HG02938 (cell line): ENCODE results near the gene XXYLT1.
"Not testable (repeated sequence)": the region's sequence is repeated elsewhere in the genome, so short reads cannot be mapped to it uniquely, and the experiment has no call there.

Experiments used
- ATAC-seq: cut with Tn5 transposase; IDR thresholded peaks from one replicate; pipeline ENCODE4 v1.9.1; 2021; ENCODE audit warnings: mild to moderate bottlenecking, moderate library complexity; ENCODE audit not compliant: unreplicated experiment

The XXYLT1 gene

DNA sequence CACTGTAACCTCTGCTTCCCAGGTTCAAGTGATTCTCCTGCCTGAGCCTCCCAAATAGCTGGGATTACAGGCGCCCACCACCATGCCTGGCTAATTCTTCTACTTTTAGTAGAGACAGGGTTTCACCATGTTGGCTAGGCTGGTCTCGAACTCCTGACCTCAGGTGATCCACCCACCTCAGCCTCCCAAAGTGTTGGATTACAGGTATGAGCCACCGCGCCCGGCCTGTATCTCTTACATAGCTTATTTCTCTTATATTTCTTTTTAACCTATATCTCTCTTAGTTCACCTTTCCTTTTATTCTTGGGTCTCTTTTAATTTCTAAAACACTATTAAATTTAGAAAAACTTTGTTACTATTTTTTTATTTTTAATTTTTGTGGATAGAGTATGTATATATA is 42.1 kb downstream of the XXYLT1 start:
- not testable (repeated sequence) for ATAC-seq

DNA sequence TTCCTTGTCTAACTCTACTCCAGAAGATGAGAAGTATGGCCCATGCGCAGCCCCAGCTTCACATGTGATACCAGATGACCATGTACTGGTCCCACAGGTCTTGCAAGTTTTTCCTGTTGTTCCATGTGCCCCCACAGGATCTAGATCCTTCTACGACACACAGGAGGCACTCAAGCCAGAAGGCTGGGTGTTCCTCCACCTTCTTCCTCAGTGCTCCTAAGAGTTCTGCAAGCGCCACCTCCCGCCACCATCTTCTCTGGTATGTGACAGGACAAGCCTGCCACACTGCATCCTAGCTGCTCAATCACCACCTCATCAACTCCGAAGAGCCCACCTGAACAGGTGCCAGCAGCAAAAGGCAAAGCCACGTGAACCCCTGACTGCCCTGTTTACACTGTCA is 43.1 kb downstream of the XXYLT1 start:
- no peak for ATAC-seq

GRCh38 chr3:195226900-195227447 is 44.0 kb downstream of the XXYLT1 start:
- ATAC-seq: no peak

GRCh38 chr3:195226445-195226844 is 44.5 kb downstream of the XXYLT1 start:
- ATAC-seq: no peak

GRCh38 chr3:195224980-195225580 is 45.9 kb downstream of the XXYLT1 start:
- ATAC-seq: no peak

- ATAC-seq: no peak
Measured at GRCh38 chr3:195224156-195224979, 46.6 kb downstream of the XXYLT1 start.

DNA sequence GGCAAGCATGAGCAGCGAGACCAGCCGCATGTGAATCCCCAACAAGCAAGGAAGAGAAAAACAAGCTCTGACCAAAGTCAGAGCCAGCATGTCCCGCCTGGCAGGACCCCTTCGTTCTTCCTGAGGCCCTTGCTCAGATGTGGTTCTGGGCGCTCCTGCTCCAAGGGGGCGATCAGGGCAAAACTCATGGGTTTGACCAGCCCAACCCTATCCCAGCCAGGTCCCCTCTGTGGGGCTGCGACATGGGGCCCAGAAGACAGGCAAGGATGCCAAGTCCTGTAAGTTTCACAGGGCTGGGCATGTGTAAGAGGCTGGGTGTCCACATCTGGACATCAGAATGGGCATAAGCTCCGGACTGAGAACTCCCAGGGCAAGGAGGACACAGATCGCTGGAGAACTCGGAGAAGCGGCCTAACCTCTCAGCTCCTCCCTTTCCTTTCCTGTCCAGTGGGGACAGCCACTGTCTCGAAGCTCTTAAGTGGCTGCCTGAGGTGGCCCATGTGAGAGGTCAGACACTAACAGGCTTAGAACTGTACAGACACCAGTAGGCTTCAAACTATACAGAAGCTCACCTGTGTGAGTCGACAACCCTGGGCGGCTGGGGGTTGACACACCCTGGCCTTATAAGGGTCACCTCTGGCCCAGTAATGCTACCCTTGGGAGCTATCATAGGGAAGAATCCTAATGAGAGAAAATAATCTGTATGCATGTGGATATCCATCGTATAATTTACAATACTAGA is 48.9 kb downstream of the XXYLT1 start:
- no peak for ATAC-seq

GRCh38 chr3:195221015-195221853 is 49.7 kb downstream of the XXYLT1 start:
- ATAC-seq: no peak

DNA sequence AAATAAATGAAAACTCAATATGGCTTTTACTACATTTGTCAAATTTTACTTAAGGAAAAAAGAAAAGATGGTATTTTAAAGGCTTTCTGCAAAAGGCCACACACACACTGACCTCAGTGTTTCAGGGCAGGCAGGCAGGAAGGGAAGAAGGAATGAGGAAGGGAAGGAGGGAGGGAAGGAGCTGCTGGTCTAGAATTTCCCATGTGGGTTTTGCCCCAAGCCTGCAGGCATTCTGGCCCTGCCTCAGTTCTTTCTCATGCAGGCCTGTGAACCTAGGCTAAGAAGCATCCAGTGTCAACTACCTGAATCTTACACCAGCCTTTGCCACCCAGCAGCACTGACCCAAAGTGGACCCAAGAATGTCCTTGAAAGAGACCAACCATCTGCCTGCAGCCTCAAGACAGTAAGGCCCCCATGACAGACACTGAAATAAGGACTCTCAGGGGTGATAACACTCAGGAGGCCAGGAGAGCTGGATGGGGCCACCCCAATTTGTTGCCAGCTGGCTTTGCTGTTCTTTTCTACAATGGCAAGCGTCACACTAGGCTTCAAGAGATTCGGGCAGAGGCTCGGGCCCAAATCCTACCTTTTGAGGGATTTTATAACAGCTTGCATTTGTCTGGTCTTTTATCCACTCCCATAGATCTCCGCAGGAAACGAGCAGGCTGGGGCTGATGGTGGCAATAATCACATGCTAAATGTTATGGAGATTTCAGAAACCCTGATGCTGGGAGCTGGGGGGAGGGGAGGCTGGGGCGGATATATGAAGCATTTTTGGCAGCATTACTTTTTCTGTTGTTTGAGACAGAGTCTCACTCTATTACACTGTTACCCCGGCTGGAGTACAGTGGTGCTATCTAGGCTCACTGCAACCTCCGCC is 51.4 kb downstream of the XXYLT1 start:
- ATAC-seq: no peak

DNA sequence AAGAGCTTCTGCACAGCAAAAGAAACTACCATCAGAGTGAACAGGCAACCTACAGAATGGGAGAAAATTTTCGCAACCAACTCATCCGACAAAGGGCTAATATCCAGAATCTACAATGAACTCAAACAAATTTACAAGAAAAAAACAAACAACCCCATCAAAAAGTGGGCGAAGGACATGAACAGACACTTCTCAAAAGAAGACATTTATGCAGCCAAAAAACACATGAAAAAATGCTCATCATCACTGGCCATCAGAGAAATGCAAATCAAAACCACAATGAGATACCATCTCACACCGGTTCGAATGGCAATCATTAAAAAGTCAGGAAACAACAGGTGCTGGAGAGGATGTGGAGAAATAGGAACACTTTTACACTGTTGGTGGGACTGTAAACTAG is 52.6 kb downstream of the XXYLT1 start:
- not testable (repeated sequence) for ATAC-seq

- ATAC-seq: not testable (repeated sequence)
Measured at GRCh38 chr3:195215576-195215975, 55.4 kb downstream of the XXYLT1 start.

DNA sequence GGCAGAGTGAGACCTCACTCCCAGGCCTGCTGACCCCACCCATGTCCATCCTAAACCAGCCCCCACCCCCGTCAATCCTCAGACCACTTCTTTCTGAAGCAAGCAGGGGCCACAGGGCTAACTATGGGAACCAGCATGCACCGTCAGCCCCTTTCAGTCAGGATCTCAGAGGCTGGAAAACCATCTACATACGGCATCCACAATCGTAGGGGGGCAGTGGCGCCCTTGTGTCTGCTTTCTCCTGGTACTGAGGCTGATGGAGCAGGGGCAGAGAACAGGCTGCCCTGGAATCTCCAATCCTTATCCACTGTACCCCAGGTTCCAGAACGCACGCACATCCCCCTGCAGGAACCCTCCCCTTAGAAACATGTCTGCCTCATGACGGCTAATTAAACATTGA is 56.6 kb downstream of the XXYLT1 start:
- no peak for ATAC-seq

DNA sequence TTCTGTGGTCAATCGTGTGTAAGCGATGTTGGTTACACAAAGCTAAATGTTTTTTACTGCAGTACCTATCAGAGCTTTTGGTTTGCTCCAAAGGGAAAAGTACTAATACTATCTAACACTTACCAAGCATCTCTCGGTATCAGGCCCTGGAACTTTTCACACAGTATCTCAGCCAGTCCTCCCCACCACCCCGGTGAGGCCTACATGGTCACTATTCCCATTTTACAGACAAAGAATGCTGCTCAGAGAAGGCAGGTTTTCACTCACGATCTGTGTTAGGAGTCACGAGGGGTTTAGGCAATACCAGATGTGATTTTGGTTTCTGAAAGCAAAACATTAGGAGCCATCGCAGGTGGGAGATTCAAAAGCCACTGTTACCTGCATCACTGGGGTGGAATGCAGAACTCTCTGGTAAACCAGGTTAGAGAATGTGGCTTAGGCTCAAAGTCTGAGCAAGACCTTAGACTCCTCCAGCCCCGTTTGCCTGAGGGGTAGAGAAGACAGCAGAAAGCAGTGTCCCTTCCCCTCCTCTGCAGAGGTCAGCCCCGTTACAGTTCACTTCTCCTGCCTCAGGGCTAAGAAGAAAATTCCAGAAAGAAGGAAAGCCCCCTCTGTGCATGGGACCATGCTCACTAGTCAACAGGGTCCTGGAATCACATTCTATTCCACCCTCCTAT is 57.2 kb downstream of the XXYLT1 start:
- ATAC-seq: no peak

- ATAC-seq: no peak
Measured at GRCh38 chr3:195212749-195213375, 58.1 kb downstream of the XXYLT1 start.

GRCh38 chr3:195212033-195212748 is 58.8 kb downstream of the XXYLT1 start:
- no peak for ATAC-seq

GRCh38 chr3:195210266-195210973 is 60.5 kb downstream of the XXYLT1 start:
- no peak for ATAC-seq

GRCh38 chr3:195209847-195210265 is 61.1 kb downstream of the XXYLT1 start:
- ATAC-seq: no peak
